Vagina (tissue), 2 donors: ENCODE data around the gene SPEM1.

Source experiments
- POLR2A ChIP-seq, 2 donors: fragments of 450-650 bp; IDR thresholded peaks; one replicate each; pipeline ENCODE4 v1.6.1; 2017; ENCODE audit warnings: antibody characterized with exemption in 2 of 2, mild to moderate bottlenecking in 2 of 2, moderate library complexity in 2 of 2
- POLR2AphosphoS5 ChIP-seq, 2 donors: sonication (generic); formaldehyde crosslinking; IDR thresholded peaks; one replicate each; pipeline ENCODE4 v1.9.0; 2017; ENCODE audit warnings: antibody characterized with exemption in 2 of 2, mild to moderate bottlenecking in 2 of 2, low read depth in 1 of 2; ENCODE audit not compliant: insufficient read depth in 1 of 2
- TF ChIP-seq, protein P1 (sequence below), 3 experiments: fragments of 450-650 bp in 2 of 3; fragments of 200-600 bp in 1 of 3; sonication (generic) in 1 of 3; IDR thresholded peaks; one replicate each; pipeline ENCODE4 v1.5.1; 2017 to 2019; ENCODE audit warnings: antibody characterized with exemption in 3 of 3, mild to moderate bottlenecking in 2 of 3, moderate library complexity in 2 of 3

DNA sequence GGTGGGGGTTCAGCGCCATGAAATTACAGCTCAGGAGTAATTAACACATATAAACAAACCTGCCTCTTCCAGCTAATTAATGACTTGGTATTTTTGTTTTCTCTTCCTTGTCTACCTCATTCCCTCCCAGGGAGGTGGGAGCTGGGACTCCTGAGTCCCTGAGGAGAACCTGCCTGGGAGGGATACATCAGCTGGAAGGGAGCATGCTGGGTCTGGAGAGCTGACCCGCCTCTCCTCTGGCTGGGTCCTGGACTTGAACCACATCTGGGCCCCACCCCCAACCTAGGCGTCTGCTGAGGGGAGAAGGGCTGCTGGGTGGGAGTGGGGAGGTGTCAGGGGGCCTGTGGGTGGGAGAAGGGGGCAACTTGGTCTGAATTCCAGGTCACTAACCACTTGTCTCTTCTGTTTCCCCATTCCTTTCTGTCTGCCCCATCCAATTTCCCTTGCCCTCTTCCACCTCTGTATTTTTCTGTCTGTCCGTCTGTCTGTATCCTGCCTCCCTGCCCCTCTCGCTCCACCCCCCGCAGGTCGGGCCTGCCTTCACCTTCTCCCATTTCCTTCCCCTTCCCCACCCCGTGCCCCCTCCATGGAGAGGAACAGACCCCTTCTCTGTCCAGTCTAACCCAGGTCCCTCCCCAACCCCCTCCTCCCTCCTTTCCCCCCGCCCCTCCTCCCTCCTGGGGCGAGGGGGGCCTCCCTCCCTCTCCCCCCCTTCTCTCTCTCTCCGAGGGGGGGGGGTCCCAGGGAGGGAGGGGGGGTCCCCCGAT, 12.5 kb upstream of the SPEM1 start, which contains the start of gene NLGN2:
- TF ChIP-seq POLR2A (IDR thresholded peaks at IDR 0.05) (no peak), POLR2AphosphoS5 (IDR thresholded peaks at IDR 0.05; ENCODE audit: insufficient read depth in 1 of 2, low read depth in 1 of 2) (no peak)
- TF ChIP-seq, protein P1, sequence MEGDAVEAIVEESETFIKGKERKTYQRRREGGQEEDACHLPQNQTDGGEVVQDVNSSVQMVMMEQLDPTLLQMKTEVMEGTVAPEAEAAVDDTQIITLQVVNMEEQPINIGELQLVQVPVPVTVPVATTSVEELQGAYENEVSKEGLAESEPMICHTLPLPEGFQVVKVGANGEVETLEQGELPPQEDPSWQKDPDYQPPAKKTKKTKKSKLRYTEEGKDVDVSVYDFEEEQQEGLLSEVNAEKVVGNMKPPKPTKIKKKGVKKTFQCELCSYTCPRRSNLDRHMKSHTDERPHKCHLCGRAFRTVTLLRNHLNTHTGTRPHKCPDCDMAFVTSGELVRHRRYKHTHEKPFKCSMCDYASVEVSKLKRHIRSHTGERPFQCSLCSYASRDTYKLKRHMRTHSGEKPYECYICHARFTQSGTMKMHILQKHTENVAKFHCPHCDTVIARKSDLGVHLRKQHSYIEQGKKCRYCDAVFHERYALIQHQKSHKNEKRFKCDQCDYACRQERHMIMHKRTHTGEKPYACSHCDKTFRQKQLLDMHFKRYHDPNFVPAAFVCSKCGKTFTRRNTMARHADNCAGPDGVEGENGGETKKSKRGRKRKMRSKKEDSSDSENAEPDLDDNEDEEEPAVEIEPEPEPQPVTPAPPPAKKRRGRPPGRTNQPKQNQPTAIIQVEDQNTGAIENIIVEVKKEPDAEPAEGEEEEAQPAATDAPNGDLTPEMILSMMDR (IDR thresholded peaks at IDR 0.05): no peak
